Smooth muscle cell (in vitro differentiated cells): Measurements from ENCODE around the gene PLA2G12A. TPM values are rescaled to one million over a fixed set of nuclear protein-coding genes. Genes with fewer than 3 reads are reported as not detected.

Experiments used
- DNase-seq: peaks from one replicate; lab custom pipeline; 2025; ENCODE audit not compliant: unreplicated experiment; lab: John Stamatoyannopoulos, UW
- H2AFZ ChIP-seq: fragments of 200-600 bp; sonication (generic); 2 replicates; pipeline ENCODE4 v1.6.0; 2016; ENCODE audit warnings: antibody characterized with exemption, low read depth, mild to moderate bottlenecking
- H3F3A ChIP-seq: fragments of 200-600 bp; sonication (generic); 2 replicates; pipeline ENCODE4 v1.6.0; 2017; ENCODE audit warnings: antibody characterized with exemption, low read depth
- H3K27ac ChIP-seq: fragments of 200-600 bp; sonication (generic); 2 replicates; pipeline ENCODE4 v1.5.1; 2016; ENCODE audit warnings: low read depth, mild to moderate bottlenecking
- H3K27me3 ChIP-seq: fragments of 200-600 bp; sonication (generic); 2 replicates; pipeline ENCODE4 v1.6.1; 2016; ENCODE audit warnings: low read depth, mild to moderate bottlenecking
- H3K36me3 ChIP-seq: fragments of 200-600 bp; sonication (generic); 2 replicates; pipeline ENCODE4 v1.5.1; 2016; ENCODE audit warnings: low read depth
- H3K4me1 ChIP-seq: fragments of 200-600 bp; sonication (generic); 2 replicates; pipeline ENCODE4 v1.5.1; 2016; ENCODE audit warnings: low read depth
- H3K4me2 ChIP-seq: fragments of 200-600 bp; sonication (generic); 2 replicates; pipeline ENCODE4 v1.6.0; 2016; ENCODE audit warnings: mild to moderate bottlenecking
- H3K4me3 ChIP-seq: fragments of 200-600 bp; sonication (generic); 2 replicates; pipeline ENCODE4 v1.5.1; 2016; ENCODE audit warnings: mild to moderate bottlenecking
- H3K79me2 ChIP-seq: fragments of 200-600 bp; sonication (generic); 2 replicates; pipeline ENCODE4 v1.6.0; 2016; ENCODE audit warnings: low read depth, mild to moderate bottlenecking
- H3K9ac ChIP-seq: fragments of 200-600 bp; sonication (generic); 2 replicates; pipeline ENCODE4 v1.6.0; 2016; ENCODE audit warnings: low read depth
- H3K9me3 ChIP-seq: fragments of 200-600 bp; sonication (generic); replicated peaks from 2 replicates; pipeline ENCODE4 v1.5.1; 2016; ENCODE audit warnings: low read depth
- H4K20me1 ChIP-seq: fragments of 200-600 bp; sonication (generic); 2 replicates; pipeline ENCODE4 v1.6.0; 2016; ENCODE audit warnings: low read depth
- WGBS: methylation state at CpG from one replicate; pipeline ENCODE4 v1.1.7; 2016; ENCODE audit warnings: low lambda C conversion rate; 5-methylcytosine and 5-hydroxymethylcytosine counted together
- polyA plus RNA-seq: library from polyadenylated mRNA; unstranded; fragments of >200 nt; fragmentation: Nextera tagmentation; extraction: Ambion mirVana; gene quantifications from 2 replicates; pipeline ENCODE4 v1.2.1, GENCODE V29; 2016
- total RNA-seq: library from RNA; depleted of rRNA; stranded (reverse); fragments of >200 nt; gene quantifications from 2 replicates; pipeline ENCODE4 v1.2.3, GENCODE V29; 2014
- TF ChIP-seq, protein P1 (sequence below): fragments of 200-600 bp; sonication (generic); IDR thresholded peaks from 2 replicates; pipeline ENCODE4 v1.5.1; 2017; ENCODE audit warnings: borderline replicate concordance, mild to moderate bottlenecking, antibody characterized with exemption; ENCODE audit not compliant: insufficient read depth, poor library complexity, severe bottlenecking

The PLA2G12A gene
- total and polyA plus RNA-seq, 2 experiments from 2014 or later: 36.8 to 56.5 TPM

DNA sequence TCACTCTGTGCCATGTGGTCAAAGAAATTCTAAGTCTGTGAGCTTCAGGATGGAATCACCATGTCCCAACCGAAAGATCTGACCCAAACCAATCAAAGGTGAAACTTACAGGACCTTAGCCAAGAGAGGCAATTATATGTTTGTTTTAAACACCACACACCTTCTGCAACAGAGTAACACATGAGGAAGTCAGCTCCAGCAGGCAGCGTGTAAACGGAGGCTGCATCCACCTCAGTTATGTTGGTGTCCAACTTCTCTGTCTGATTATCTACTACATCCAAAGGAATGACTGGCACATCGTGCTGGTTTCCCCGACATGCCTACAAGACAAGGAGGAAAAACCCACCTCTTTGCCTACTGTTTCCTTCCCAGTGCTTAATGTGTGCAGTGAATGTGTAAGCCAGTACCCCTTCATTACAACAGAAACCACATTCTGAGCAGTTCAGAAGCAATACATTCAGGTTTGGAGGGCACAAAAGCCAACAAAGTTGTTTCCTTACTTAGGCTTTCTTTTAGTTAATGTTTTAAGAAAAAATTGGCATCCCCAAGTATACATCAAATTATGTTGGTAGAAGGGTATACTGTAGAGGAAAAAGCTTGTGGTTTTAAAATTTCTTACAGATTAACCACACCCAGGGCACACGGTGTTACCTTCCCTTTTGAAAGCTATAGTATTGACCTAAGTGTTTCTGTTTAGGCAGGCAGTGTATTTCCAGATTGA, 39.0 kb downstream of the PLA2G12A start:
- no peaks in the 10 kb centered on the region for H3K79me2 ChIP-seq
- no peak overlapping the region for H2AFZ ChIP-seq
- no peaks in the 10 kb centered on the region for H3K4me1 ChIP-seq
- no peak overlapping the region for H3K27ac ChIP-seq
- H3K9me3 ChIP-seq: no peaks in the 10 kb centered on the region
- H4K20me1 ChIP-seq: no peaks in the 10 kb centered on the region
- WGBS: 99% methylated on average over 6 of the region's 6 CpGs
- no peak for DNase-seq
- H3K27me3 ChIP-seq: no peaks in the 10 kb centered on the region
- H3K9ac ChIP-seq: no peak overlapping the region
- H3K36me3 ChIP-seq: peaks cover 5% of the 10 kb centered on the region
- no peak overlapping the region for H3K4me3 ChIP-seq
- H3K4me2 ChIP-seq: no peak overlapping the region
- H3F3A ChIP-seq: no peaks in the 10 kb centered on the region
- TF ChIP-seq, protein P1, sequence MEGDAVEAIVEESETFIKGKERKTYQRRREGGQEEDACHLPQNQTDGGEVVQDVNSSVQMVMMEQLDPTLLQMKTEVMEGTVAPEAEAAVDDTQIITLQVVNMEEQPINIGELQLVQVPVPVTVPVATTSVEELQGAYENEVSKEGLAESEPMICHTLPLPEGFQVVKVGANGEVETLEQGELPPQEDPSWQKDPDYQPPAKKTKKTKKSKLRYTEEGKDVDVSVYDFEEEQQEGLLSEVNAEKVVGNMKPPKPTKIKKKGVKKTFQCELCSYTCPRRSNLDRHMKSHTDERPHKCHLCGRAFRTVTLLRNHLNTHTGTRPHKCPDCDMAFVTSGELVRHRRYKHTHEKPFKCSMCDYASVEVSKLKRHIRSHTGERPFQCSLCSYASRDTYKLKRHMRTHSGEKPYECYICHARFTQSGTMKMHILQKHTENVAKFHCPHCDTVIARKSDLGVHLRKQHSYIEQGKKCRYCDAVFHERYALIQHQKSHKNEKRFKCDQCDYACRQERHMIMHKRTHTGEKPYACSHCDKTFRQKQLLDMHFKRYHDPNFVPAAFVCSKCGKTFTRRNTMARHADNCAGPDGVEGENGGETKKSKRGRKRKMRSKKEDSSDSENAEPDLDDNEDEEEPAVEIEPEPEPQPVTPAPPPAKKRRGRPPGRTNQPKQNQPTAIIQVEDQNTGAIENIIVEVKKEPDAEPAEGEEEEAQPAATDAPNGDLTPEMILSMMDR: no peak

DNA sequence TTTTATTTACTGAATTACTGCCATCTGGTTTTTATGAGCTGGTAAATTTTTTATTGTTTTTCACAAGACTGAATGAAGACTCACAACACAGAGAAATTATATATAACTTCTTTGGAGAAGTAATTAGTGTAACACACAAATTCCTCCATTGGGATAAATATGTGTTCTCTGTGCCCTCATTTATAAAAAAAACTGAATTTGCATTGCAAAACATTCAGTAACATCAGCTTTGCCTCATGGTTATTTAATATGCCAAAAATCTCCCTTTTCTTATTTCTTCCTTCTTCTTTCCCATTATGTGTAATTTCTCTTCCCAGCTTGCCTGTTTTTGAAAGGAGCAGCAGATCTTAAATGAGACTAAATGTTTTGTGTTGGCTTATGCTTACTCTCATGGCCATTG, 45.1 kb downstream of the PLA2G12A start:
- no peak overlapping the region for H3K27ac ChIP-seq
- DNase-seq: no peak
- H3K9me3 ChIP-seq: no peaks in the 10 kb centered on the region
- H3K4me3 ChIP-seq: no peak overlapping the region
- TF ChIP-seq, protein P1: no peak
- H3F3A ChIP-seq: no peaks in the 10 kb centered on the region
- peaks cover 6% of the 10 kb centered on the region for H3K4me1 ChIP-seq
- H3K4me2 ChIP-seq: no peak overlapping the region
- H4K20me1 ChIP-seq: no peaks in the 10 kb centered on the region
- no peak overlapping the region for H2AFZ ChIP-seq
- H3K79me2 ChIP-seq: no peaks in the 10 kb centered on the region
- no peak overlapping the region for H3K9ac ChIP-seq
- no peaks in the 10 kb centered on the region for H3K27me3 ChIP-seq
- peaks cover 5% of the 10 kb centered on the region for H3K36me3 ChIP-seq

DNA sequence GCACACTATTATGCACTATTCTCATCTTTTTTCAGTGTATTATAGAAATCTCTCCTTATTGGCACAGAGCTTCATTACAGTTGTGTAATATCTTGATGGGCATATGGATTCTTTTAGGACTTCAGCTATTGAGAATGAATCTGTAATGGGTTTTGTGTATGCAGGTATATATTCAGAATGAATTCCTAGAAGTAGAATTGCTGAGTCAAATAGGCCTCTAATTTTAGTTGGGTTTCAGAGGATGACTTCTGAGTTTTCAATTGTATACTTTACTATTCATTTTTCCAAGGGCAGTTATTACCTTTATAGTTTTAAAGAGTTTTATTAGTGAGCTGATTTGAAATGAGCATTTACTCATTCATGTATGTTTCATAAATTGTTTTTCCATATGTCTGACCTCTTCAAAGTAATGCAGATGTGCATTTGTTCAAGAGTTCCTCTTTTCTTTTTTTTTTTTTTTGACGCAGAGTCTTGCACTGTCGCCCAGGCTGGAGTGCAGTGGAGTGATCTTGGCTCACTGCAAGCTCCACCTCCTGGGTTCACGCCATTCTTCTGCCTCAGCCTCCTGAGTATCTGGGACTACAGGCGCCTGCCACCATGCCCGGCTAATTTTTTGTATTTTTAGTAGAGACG, 46.1 kb downstream of the PLA2G12A start:
- H4K20me1 ChIP-seq: no peaks in the 10 kb centered on the region
- H3K27me3 ChIP-seq: no peaks in the 10 kb centered on the region
- WGBS: 97% methylated on average over 6 of the region's 6 CpGs
- H3K9ac ChIP-seq: no peak overlapping the region
- no peak overlapping the region for H3K4me2 ChIP-seq
- no peak overlapping the region for H2AFZ ChIP-seq
- TF ChIP-seq, protein P1: no peak
- peaks cover 6% of the 10 kb centered on the region for H3K4me1 ChIP-seq
- H3K36me3 ChIP-seq: no peaks in the 10 kb centered on the region
- H3F3A ChIP-seq: no peaks in the 10 kb centered on the region
- H3K4me3 ChIP-seq: no peak overlapping the region
- no peak overlapping the region for H3K27ac ChIP-seq
- H3K79me2 ChIP-seq: no peaks in the 10 kb centered on the region
- no peak for DNase-seq
- no peaks in the 10 kb centered on the region for H3K9me3 ChIP-seq
